ENCODE measurements around the gene SRPK3. TPM values are rescaled to one million over a fixed set of nuclear protein-coding genes. Genes with fewer than 3 reads are reported as not detected.

Gene SRPK3
- total RNA-seq, 120 experiments from 2014 or later, result 1.8 to 14.2 (median 6.3) TPM

Other genes starting within 250 kb of the SRPK3 start
- gene CCNQ, start 181.9 kb upstream of the SRPK3 start, total RNA-seq, result 10 to 100 TPM; 15.7 to 45.8 (median 28.2) TPM
- gene DUSP9, start 133.8 kb upstream of the SRPK3 start, total RNA-seq, result 10 to 100 TPM in 2 of 120 experiments, 1 to 10 TPM in 117, under 1 TPM in 1; 0.93 to 13.7 (median 3.5) TPM
- gene PNCK, start 107.2 kb upstream of the SRPK3 start, total RNA-seq, result 100 to 1,000 TPM in 97 of 120 experiments, 10 to 100 TPM in 23; 27.4 to 186 (median 123) TPM
- 100 to 1,000 TPM in 116 of 120 experiments, 10 to 100 TPM in 4; 86.4 to 357 (median 144) TPM for gene SLC6A8, start 93.1 kb upstream of the SRPK3 start, total RNA-seq
- gene BCAP31, start 56.7 kb upstream of the SRPK3 start, total RNA-seq, result 100 to 1,000 TPM; 115 to 220 (median 178) TPM
- 1 to 10 TPM; 2.4 to 8.3 (median 4.5) TPM for gene ABCD1, start 56.2 kb upstream of the SRPK3 start, total RNA-seq
- 100 to 1,000 TPM in 98 of 120 experiments, 10 to 100 TPM in 22; 22.2 to 541 (median 140) TPM for gene PLXNB3, start 16.8 kb upstream of the SRPK3 start, total RNA-seq
- gene IDH3G, start 13.3 kb downstream of the SRPK3 start, total RNA-seq, result 10 to 100 TPM; 35.7 to 90.5 (median 70.9) TPM
- 100 to 1,000 TPM in 14 of 120 experiments, 10 to 100 TPM in 106; 55.7 to 109 (median 84.8) TPM for gene SSR4, start 13.6 kb downstream of the SRPK3 start, total RNA-seq
- gene PDZD4, start 49.5 kb downstream of the SRPK3 start, total RNA-seq, result 100 to 1,000 TPM; 104 to 526 (median 351) TPM
- gene L1CAM, start 105.1 kb downstream of the SRPK3 start, total RNA-seq, result 100 to 1,000 TPM in 118 of 120 experiments, 10 to 100 TPM in 2; 45.6 to 277 (median 185) TPM
- under 1 TPM in 2 of 120 experiments, not detected in 118; 0.41 to 0.66 TPM for gene AVPR2, start 123.6 kb downstream of the SRPK3 start, total RNA-seq
- gene ARHGAP4, start 145.2 kb downstream of the SRPK3 start, total RNA-seq, result 10 to 100 TPM in 106 of 120 experiments, 1 to 10 TPM in 14; 6.4 to 31.6 (median 14.8) TPM
- gene NAA10, start 154.0 kb downstream of the SRPK3 start, total RNA-seq, result 100 to 1,000 TPM in 13 of 120 experiments, 10 to 100 TPM in 107; 57.4 to 119 (median 83.8) TPM
- gene RENBP, start 163.6 kb downstream of the SRPK3 start, total RNA-seq, result 10 to 100 TPM in 115 of 120 experiments, 1 to 10 TPM in 5; 8.2 to 34.2 (median 16.9) TPM
- gene HCFC1, start 190.8 kb downstream of the SRPK3 start, total RNA-seq, result 10 to 100 TPM; 41.2 to 97.5 (median 57.4) TPM
- 10 to 100 TPM in 29 of 120 experiments, 1 to 10 TPM in 91; 2.7 to 17.2 (median 8.0) TPM for gene TMEM187, start 191.7 kb downstream of the SRPK3 start, total RNA-seq
- gene IRAK1, start 238.9 kb downstream of the SRPK3 start, total RNA-seq, result 100 to 1,000 TPM in 2 of 120 experiments, 10 to 100 TPM in 118; 27.2 to 130 (median 49.0) TPM